SK-N-SH (cell line): ENCODE results near the gene LCOR.

Experiments
- CTCF ChIP-seq: fragments of 200-600 bp; sonication (generic); IDR thresholded peaks from 2 replicates; pipeline ENCODE4 v1.6.1; 2017; ENCODE audit warnings: antibody characterized with exemption, mild to moderate bottlenecking, moderate library complexity
- NFIC ChIP-seq: IDR thresholded peaks from 2 replicates; pipeline ENCODE4 v1.4.0; 2012; ENCODE audit warnings: borderline replicate concordance

- TF ChIP-seq NFIC = no peak
- no peak for TF ChIP-seq CTCF
These were observed 150.2 kb downstream of the LCOR start for GRCh38 chr10:96982149-96982930.
